HT-29 (cell line): ENCODE results near the gene AKT3. TPM values are rescaled to one million over a fixed set of nuclear protein-coding genes. Genes with fewer than 3 reads are reported as not detected.

Source experiments
- DNase-seq: peaks from one replicate; pipeline ENCODE4 v3.0.0-alpha.2; 2015; ENCODE audit warnings: low spot score
- total RNA-seq: library from RNA; depleted of rRNA; stranded (reverse); fragments of >200 nt; shearing (Covaris generic); gene quantifications from 2 replicates; pipeline ENCODE4 v1.2.3, GENCODE V29; 2014

AKT3 gene
- total RNA-seq, 1 experiment from 2014 or later: not detected

DNA sequence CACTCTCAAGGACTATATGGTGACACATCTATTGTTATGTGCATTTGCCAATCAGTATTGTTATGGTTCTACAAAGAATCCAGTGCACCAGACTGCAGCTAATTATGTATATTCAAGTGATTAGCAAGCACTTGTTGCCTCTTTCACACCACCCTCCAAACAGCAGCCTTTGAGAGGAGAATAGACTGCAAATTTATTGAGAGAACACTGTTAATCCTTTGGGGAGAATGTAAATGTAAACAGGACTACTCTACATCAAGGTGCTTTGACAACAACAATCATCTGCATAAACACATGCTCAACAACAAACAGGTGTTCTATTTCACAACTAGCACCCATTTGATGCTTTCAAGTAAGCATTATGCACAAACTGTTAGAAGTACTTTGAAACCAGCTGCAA lies 117.4 kb downstream of the AKT3 start:
- no peak for DNase-seq

GRCh38 chr1:243731974-243732625 lies 117.9 kb downstream of the AKT3 start:
- no peak for DNase-seq

- DNase-seq: no peak
Observed at GRCh38 chr1:243731301-243731891, 118.6 kb downstream of the AKT3 start.

DNA sequence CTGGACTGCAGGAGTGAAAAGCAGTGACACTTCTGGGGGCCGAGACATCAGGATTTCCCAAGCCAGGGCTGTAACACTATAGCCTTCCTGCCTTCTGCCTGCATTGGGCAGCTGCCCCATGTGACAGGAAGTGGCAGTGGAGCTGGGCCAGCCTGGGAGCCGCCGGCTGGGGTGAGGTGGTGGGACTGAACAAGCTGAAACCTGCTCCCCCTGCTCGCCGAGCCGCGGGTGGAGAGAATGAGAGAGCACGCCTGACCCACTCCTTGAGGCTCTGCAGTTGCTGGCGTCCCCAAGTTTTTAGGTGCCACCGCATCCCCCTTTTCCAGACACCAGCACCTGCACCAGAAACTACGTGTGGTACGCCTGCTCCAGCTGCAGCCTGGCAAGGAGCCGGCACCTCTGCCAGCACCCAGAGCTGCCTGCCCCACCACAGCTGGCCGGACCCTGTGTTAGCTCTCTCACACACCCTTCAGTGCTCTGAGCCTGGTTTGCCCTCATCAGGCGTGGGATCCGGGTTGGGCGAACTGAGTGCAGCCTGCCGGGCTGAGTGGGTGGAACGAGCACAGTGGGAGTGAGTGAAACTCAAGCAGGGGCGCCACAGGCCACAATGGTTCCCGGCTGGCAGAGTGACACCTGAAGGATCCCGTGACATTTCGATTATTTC lies 119.4 kb downstream of the AKT3 start:
- no peak for DNase-seq

- DNase-seq: no peak
Observed at GRCh38 chr1:243729956-243730355, 120.1 kb downstream of the AKT3 start.

GRCh38 chr1:243727503-243728203 lies 122.4 kb downstream of the AKT3 start:
- no peak for DNase-seq

- DNase-seq: no peak
Observed at GRCh38 chr1:243726806-243727502, 123.1 kb downstream of the AKT3 start.

DNA sequence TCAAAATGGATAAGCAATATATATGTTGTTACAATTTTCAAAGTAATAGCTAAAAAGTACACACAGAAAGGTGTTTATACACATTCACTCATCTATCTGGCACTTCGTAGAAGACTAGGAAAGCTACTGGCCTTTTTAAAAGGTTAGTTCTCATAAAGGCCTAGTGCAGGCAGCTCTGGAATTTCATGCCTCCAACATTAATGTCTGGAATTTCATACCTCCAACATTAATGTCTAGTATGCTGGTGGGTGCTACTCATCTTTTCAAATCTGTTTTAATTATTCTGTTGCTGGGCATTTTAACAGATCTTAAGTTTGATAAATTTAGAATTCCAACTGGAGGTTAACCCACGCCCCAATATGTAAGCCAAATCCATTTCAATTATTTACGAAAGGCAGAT lies 124.2 kb downstream of the AKT3 start:
- no peak for DNase-seq

- DNase-seq: no peak
Observed at GRCh38 chr1:243725075-243725474, 125.0 kb downstream of the AKT3 start.

- DNase-seq: no peak
Observed at GRCh38 chr1:243723458-243724043, 126.5 kb downstream of the AKT3 start.

DNA sequence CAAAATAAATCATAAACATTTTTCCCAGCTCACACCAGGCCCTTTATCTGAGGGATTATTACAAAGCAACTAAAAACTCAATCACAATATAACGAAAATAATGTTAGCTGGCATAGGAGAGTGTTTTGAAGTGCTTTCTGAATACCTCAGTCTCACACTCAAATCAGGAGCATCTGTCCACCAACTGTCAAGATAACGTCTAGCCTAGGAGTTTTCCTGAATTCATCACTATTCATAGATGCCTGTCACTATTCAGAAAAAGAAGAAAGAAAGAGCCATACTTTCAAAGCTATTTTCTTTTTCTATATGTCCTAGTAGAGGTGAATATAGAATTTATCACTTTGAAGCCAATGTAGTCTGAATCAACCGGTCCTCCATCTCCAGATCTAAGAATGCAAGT lies 127.0 kb downstream of the AKT3 start:
- DNase-seq: no peak

DNA sequence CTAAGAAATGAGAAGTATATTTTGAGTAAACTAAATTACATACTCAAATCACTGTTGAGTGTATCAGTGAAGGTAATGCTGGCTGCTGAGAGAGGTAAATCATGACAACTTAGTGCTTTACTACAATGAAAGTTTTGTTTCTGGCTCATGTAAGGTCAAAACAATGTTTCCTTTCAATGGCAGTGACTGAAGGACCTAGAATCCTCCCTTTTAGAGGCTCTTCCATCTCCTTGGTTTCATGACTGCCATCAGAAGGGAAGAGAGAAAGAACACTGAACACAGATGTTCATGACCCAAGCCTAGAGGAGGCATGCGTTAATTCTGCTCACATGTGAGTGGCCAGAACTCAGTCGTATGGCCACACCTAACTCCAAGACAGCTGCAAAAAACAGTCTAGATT lies 130.6 kb downstream of the AKT3 start:
- no peak for DNase-seq

DNA sequence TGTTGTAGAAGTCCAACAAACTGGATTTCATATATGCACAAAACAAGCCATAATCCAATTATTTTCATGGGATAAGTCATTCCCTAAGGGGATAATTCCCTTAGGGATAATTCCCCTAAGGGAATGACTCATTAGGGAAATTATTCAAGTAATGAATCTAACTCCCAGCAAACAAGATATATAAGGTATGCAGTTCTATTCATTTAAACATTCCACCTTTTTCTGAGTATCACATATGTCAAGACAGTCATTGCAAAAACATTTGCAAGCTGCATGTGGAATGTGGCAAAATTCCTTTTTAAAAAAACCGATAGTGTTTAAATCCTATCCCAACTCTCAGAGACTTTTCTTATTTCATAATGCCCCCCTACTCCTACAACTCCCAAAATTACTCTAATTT lies 131.2 kb downstream of the AKT3 start:
- DNase-seq: no peak

DNA sequence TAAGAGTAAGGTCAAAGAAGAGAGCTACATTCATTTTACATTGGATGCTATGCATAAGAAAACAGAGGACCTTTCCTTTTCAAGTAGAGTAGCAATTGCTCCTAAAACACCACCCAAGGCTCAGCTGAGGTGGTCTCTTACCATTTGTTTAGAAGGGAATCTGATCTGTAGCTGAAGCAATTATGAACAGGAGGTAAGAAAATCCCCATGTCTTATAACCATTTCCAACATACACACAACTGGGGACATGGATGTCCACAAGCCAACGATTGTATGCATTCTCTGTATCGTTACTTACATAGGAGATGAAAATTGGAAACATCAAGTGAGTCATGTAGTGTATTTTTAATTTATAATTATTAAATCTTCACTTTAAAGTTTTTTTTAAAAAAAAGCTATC lies 132.0 kb downstream of the AKT3 start:
- no peak for DNase-seq

GRCh38 chr1:243716906-243717305 lies 133.1 kb downstream of the AKT3 start:
- DNase-seq: no peak

DNA sequence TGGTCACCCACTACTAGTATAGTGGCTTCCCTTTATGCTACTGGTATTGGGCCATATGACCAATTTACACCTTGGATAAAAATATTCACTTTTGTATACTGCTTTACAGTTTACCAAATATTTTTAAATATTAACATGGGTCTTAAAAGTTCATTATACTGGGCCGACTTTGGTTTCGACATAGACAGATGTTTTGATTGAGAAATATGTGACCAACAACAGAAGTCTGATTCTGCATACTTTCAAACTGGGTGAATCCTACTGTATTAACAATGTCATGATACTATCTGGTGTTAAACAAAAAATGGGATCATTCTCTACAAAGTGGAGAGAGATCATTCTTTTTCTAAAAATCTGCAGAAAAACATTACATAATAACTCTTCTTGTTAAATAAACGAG lies 134.8 kb downstream of the AKT3 start:
- no peak for DNase-seq

- DNase-seq: no peak
Observed at GRCh38 chr1:243713470-243714186, 136.4 kb downstream of the AKT3 start.

DNA sequence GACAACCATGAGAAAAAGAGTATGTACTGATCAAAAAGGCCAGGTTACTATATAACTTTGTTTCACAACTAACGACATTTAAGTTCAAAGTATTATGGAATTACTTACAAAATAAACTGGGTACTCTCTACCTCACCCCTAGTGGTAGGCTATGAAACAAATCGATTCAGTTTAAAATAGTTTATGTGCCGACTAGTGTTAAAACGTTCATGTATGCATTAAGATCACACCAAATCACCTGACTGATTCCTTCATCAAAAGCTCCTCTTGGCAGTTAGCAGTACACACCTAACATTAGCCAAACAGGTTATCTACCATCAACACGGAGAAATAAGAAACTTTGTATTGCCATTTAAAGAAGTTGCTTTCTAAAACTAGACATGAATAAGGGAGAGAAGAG lies 137.1 kb downstream of the AKT3 start:
- peak; percentile 19 for DNase-seq

- no peak for DNase-seq
Observed at GRCh38 chr1:243712242-243712641, 137.8 kb downstream of the AKT3 start.

GRCh38 chr1:243710467-243710866 lies 139.6 kb downstream of the AKT3 start:
- DNase-seq: no peak

DNA sequence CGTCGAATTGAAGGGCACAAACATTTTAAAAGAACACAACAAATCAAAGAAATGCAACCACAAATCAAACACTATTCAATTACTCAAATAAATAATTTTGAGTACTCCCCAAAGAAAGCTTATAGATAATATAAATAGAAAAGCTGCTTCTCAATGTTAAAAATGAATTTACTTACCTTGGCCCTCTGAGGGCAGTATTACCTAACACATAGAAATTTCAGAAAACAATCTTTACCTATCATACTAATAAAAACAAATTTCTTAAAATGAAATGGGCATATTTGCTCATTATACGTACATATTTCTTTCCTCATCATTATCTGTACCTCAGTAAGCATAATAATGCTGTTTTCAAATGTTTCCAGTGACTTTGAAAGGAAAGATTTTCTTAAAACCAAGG lies 141.8 kb downstream of the AKT3 start:
- DNase-seq: peak; percentile 9
